ENCODE measurements around the gene POLR2A.

POLR2A gene

GRCh38 chr17:7484067-7484918, at the start of gene POLR2A:
Gene POLR2A, plus strand, starts transcription at chr17:7484366.
- DNase-seq: peak; percentile 91

DNA sequence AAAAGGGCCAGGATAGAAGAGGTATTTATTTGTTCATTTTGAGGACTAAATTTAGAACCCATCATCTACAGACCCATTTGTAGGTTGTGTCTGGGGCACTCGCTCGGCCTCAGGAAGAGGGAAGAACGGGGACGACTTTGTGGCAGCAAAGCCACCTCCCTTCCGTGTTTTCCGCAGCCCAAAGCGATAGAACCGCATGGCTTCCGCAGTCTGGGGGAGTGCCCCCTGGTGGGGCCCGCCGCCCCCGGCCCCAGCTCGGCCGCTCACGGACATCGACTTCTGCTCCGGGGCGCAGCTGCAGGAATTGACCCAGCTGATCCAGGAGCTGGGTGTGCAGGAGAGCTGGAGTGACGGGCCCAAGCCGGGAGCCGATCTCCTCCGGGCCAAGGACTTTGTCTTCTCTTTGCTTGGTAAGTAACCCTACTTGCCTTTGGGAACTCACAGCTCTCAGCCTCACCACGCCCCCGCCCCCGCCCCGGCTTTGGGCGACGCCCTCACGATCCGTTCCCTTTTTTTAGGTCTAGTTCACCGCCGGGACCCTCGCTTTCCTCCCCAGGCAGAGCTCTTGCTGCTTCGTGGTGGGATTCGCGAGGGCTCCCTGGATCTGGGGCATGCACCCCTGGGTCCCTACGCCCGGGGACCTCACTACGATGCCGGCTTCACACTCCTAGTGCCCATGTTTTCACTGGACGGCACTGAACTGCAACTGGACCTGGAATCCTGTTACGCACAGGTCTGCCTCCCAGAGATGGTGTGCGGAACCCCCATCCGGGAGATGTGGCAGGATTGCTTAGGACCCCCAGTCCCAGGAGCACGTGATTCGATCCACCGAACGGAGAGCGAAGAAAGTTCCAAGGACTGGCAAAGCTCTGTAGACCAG, 48.2 kb upstream of the POLR2A start:
- DNase-seq: no peak

DNA sequence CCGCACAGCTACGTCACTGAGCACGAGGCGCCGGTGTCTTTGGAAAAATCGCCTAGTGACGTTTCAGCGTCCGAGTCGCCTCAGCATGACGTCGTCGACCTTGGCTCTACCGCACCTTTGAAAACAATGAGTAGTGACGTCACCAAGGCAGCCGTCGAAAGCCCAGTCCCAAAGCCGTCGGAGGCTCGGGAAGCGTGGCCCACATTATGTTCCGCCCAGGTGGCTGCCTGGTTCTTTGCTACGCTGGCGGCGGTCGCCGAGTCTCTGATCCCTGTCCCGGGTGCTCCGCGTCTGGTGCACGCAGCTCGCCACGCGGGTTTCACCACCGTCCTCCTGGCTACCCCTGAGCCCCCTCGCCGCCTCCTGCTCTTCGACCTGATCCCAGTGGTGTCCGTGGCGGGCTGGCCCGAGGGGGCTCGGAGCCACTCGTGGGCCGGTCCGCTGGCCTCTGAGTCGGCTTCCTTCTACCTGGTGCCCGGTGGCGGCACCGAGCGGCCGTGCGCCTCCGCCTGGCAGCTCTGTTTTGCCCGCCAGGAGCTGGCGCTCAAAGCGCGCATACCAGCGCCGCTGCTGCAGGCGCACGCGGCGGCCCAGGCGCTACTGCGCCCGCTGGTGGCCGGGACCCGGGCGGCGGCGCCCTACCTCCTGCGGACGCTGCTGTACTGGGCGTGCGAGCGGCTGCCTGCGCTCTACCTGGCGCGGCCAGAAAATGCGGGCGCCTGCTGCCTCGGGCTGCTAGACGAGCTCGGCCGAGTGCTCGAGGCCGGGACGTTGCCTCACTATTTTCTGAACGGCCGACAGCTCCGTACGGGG, 47.4 kb upstream of the POLR2A start:
- no peak for DNase-seq

GRCh38 chr17:7437369-7437863, 46.8 kb upstream of the POLR2A start:
- no peak for DNase-seq

GRCh38 chr17:7437950-7438614, 46.1 kb upstream of the POLR2A start:
- DNase-seq: no peak

DNA sequence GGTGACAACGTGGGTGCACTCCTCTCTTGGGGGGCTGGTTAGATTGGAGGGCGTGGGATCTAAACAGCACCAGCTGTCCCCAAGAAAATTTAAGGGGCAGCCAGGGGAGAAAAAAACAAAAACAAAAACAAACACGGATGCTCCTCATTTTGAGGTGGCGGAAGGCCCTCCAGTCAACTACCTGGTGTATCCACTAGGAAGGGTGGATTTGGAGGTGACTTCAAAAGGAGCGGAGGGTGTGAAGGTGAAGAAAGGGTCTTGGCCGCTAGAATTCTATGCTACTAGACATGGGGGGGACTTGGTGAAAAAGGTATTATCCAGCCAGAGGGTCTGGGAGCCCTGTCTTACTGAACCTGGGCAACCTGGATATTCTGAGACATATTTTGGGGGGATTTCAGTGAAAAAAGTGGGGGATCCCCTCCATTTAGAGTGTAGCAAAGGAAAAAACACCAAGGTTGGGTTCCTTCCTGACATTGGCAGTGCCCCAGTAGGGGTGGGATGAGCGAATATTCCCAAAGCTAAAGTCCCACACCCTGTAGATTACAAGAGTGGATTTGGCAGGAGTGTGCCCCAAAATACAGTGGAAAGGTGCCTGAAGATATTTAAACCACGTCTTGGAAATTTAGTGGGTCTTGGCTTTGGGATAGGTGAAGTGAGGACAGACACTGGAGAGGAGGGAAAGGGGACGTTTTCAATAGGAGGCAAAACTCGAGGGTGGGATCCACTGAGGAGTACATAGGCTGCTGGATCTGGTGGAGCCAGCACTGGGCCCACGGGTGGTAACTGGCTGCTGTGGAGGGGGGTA, 45.3 kb upstream of the POLR2A start:
- no peak for DNase-seq

- no peak for DNase-seq
Observed at GRCh38 chr17:7439462-7440112, 44.6 kb upstream of the POLR2A start, which contains the start of gene FGF11. Gene FGF11, plus strand, starts transcription at chr17:7439512. Its CDS starts 109 bp downstream, at chr17:7439621.

DNA sequence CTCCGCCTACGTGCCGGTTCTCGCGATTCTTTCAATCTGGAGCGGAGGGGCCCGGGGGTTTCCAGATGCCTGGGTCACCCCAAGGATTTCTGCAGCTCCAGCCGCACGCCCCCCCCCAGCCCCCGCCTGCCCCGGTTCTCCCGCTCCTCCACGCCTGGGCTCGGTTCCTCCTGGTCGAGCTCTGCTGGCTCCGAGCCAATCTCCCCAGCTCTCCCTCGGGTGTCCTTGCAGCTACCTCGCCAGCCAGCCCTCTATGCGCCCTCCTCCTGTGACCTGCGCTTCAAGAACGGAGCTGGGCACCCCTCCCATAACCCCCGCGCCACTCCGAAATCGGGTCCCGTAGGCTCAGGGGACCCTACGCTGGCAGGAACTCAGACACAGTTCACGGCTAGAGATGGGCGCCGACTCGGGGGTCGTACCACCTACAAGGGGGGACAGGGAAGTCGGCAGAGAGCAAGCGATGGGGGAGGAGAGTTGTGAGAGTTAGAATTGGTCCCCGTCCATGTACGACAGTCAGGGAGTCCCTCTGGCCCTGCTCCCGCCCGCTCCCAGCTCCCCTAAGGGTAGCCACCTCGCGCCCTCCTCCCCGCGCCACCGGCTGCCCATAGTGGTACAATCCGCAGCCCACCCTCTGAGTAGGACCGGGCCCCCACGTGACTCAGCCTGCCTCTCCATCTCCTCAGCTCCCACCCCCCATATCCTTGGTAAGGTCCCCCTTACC, 43.9 kb upstream of the POLR2A start:
- DNase-seq: no peak

DNA sequence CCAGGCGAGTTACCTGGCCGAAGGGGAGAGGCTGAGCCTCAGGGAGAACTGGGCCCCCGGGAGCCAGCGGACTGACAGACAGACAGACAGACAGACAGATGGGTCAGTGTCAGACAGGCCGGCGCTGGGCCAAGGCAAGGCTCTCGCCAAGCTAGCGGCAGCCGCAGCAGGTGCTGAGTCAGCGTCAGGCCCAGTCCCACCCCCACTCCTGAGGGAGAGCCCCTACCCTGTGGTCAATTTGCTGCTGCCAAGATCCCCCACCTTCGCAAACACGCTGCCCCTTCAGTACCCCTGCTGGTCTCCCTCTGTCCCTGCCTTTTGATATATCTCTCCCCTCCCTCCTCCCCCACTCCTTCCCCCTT, 43.4 kb upstream of the POLR2A start:
- no peak for DNase-seq

DNA sequence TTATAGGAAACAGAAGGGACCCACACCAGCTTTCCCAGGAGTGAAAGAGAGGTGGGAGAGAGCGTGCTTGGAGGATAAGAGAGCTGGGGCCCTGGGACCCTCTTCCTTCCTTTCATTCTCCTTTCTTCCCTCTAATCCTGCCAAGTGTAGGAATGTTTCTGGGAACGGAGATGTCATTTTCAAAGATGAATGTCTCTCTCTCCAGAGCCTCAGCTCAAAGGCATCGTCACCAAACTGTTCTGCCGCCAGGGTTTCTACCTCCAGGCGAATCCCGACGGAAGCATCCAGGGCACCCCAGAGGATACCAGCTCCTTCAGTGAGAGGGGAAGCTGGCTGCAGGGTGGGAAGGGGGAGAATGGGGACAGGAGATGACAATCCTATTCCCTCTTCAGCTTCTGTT, 42.9 kb upstream of the POLR2A start:
- DNase-seq: no peak

- no peak for DNase-seq
Observed at GRCh38 chr17:7442142-7442541, 42.0 kb upstream of the POLR2A start.

DNA sequence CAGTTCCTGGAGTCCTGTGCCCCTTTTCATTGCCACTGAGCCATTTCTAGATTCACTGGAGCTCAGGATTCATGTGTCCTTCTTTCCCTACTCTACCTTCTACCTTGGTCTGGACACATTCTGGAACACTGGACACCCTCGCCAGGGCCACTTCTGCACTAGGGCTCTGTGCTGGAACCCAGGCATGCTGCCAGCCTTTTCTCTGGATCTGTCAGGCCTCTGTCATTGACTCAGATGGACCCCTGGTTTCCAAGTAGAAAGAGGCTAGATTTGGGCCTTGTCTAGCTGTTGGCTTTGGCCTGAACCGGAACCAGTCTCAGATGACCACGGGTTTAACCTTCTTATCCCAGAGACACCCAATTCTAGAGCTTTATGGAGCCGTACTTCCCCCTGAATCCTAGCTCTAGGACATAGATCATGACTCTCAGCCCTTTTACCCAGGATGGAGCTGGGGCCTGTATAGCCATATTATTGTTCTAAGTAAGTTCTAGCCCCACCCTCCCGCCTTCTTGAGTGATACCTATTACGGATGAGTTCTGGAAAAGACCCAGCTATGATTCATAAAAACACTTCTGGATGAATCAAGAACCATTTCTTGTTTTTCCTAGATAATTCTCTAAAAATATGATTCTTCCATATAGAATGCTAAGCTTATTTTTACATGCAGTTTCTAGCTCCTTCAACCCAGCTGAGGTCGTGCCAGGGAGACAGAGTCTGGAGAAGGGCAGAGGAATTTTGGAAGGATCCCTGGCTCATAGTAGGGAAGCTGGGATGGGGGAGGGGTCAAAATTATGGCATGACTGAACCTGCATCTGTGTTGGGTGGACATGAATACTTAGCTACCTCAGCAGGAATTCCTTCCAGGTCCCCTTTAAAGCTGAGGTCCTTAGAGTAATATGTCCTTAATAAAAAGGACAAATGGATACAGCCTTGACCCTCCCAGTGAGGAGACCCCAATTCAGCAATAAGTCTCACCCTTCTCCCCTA, 40.4 kb upstream of the POLR2A start:
- no peak for DNase-seq

DNA sequence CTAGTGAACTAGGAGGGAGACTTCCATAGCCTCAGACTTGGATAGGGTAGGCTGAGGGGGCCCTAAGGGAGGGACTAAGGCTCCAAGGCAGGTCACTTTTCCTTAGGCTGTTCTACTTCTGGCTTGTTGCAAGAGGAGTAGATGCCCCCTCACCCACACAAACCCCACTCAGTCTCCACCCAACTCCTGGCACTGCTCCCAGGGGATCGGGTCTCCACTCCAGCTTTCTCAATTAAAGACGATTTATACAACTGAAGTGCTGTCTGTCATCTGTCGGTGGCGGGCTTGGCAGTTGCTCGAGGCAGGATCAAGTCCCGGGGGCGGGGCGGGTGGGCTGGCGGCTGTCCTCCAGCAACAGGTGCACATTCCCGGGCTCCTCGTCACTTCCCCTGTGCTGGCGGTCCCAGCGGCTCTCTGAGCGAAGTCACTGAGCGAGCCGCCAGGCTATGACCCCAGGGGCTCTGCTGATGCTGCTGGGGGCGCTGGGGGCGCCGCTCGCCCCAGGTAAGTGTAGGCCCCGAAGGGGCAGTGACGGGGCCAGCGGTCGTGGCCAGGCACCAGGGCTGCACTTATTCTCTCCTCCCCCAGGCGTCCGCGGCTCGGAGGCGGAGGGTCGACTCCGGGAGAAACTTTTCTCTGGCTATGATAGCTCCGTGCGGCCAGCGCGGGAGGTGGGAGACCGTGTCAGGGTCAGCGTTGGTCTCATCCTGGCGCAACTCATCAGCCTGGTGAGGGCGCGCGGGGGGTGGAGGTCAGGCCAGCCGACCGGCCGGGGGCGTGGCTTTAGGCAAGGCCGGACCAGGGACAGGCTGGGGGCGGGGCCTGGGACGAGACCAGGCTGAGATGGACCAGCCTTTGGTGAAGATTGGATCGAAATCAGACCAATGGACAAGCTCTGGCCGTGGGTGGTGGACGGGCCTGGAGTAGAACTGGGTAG, 39.2 kb upstream of the POLR2A start, which contains the start of gene CHRNB1:
Gene CHRNB1 (plus strand): TSS at position 380 of the 937 bp plus-strand sequence. CDS start 67 bp downstream, at position 447.
- no peak for DNase-seq

GRCh38 chr17:7445619-7445968, 38.6 kb upstream of the POLR2A start:
- DNase-seq: no peak

GRCh38 chr17:7448461-7448860, 35.7 kb upstream of the POLR2A start:
- DNase-seq: no peak

DNA sequence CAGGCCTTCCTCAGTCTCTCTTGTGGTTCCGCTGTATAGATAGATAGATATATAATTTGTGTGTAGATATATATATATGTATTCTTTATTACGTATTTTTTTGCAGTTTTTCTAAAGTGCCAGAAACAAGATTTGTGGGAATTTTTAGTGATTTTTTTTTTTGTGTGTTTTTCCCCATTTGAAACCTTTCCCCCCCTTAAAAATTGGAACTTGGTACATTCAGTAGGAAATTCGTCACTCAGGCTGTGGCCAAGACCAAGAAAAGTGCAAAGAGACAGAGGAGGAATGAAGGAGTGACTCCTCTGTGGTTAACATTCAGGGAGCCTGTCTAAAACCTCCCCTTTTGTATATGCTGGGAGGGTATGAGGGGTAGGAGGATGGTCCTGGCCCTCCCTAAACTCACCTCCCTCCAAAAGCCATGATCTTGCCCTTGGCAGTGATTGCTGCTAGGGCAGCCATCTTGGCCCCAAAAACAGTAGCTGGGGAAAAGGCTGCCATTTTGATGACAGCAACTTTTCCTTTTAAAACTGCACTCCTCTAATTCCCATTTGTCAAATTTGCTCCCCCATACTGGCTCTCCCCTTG, 24.1 kb upstream of the POLR2A start:
- no peak for DNase-seq

All from cortex of kidney (tissue), 1 donor.